Common myeloid progenitor, CD34-positive (primary cell): ENCODE measurements around the gene TRAPPC2.
A peak's percentile ranks its signal among the peaks of the same experiment; 100 is the strongest.

Source experiments
- CTCF ChIA-PET: fragments of 350-600 bp; sonication (Branson Sonifier 250); formaldehyde crosslinking; loops from one replicate; lab custom pipeline; 2021; ENCODE audit warnings: antibody characterized with exemption; lab: Charles Lee
- POLR2A ChIA-PET: fragments of 350-600 bp; sonication (Branson Sonifier 250); formaldehyde crosslinking; loops from one replicate; lab custom pipeline; 2021; ENCODE audit warnings: antibody characterized with exemption; lab: Charles Lee
- DNase-seq, 3 donors: peaks; one replicate each; pipeline versions ENCODE4 v3.0.0 to v3.0.0-alpha.2; 2013
- H3K27ac ChIP-seq, 2 experiments: 1 replicate in 1 of 2; 2 replicates in 1 of 2; pipeline ENCODE4 v1.7.0; 2013; ENCODE audit warnings: inconsistent platforms in 2 of 2, low read length in 2 of 2, mild to moderate bottlenecking in 2 of 2, low read depth in 1 of 2, moderate library complexity in 1 of 2; ENCODE audit not compliant: severe bottlenecking in 2 of 2, insufficient read depth in 1 of 2, poor library complexity in 1 of 2
- H3K27me3 ChIP-seq, 5 experiments: replicated peaks in 2 of 5; 1 replicate in 3 of 5; 2 replicates in 2 of 5; pipeline versions ENCODE4 v1.6.1 to v1.7.0; 2013; ENCODE audit warnings: low read length in 4 of 5, mild to moderate bottlenecking in 2 of 5, moderate library complexity in 2 of 5, inconsistent platforms in 1 of 5; ENCODE audit not compliant: insufficient read depth in 5 of 5, control insufficient read depth in 4 of 5
- H3K36me3 ChIP-seq, 4 experiments: 1 replicate in 2 of 4; 2 replicates in 2 of 4; pipeline versions ENCODE4 v1.6.1 to v1.7.0; 2013; ENCODE audit warnings: low read length in 3 of 4, control low read depth in 1 of 4, mild to moderate bottlenecking in 1 of 4; ENCODE audit not compliant: control insufficient read depth in 4 of 4, insufficient read depth in 4 of 4
- H3K4me1 ChIP-seq, 4 experiments: 1 replicate in 3 of 4; 2 replicates in 1 of 4; pipeline versions ENCODE4 v1.6.1 to v1.7.1; 2013; ENCODE audit warnings: low read length in 3 of 4, mild to moderate bottlenecking in 3 of 4, control low read depth in 1 of 4, inconsistent platforms in 1 of 4, moderate library complexity in 1 of 4; ENCODE audit not compliant: control insufficient read depth in 4 of 4, insufficient read depth in 4 of 4; ENCODE audit errors: control extremely low read depth in 1 of 4
- H3K4me3 ChIP-seq, 7 experiments: 1 replicate in 4 of 7; 2 replicates in 3 of 7; pipeline versions ENCODE4 v1.5.1 to v1.7.0; 2013; ENCODE audit warnings: mild to moderate bottlenecking in 7 of 7, low read length in 6 of 7, moderate library complexity in 6 of 7, inconsistent platforms in 2 of 7, low read depth in 2 of 7, control low read depth in 1 of 7; ENCODE audit not compliant: insufficient read depth in 4 of 7, control insufficient read depth in 1 of 7; ENCODE audit errors: extremely low read depth in 1 of 7
- H3K9me3 ChIP-seq, 5 experiments: 1 replicate in 4 of 5; 2 replicates in 1 of 5; pipeline versions ENCODE4 v1.6.1 to v1.7.1; 2013; ENCODE audit warnings: low read length in 4 of 5, mild to moderate bottlenecking in 2 of 5, inconsistent platforms in 1 of 5, low read depth in 1 of 5, moderate library complexity in 1 of 5; ENCODE audit not compliant: control insufficient read depth in 4 of 5, insufficient read depth in 2 of 5; ENCODE audit errors: control extremely low read depth in 1 of 5
- WGBS: methylation state at CpG from one replicate; pipeline ENCODE4 v1.1.5; 2013; ENCODE audit not compliant: insufficient coverage; 5-methylcytosine and 5-hydroxymethylcytosine counted together

The TRAPPC2 gene

DNA sequence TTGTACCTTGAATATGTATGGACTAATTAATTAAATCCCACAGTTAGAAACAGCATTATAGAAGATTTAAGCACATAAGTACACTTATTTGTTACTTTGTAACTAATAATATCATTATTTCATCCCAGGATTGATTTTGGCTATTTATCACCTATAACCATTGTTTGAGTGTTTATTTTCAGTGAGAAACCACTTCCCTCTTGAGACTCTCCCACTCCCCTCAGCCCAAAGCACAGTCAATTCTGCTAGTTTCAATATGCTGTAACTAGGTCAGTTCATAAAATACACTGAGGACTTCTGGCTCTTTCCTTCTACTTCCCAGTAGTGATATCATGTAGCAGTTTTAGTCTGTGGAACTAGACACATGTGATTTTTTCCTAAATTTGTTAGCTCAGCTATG lies 16.4 kb upstream of the TRAPPC2 start:
- ChIA-PET POLR2A (no interaction called here), CTCF (interaction anchor here (0.6 to 2.0 kb wide), 9 partner anchors 8 to 285 kb away, joined by 3 to 7 read pairs (median 3); no protein-coding TSS in a partner anchor)
- Histone ChIP-seq H3K27me3 (no peaks in the 10 kb centered on the region), H3K36me3 (peaks cover 4 to 33% (median 12%) of the 10 kb centered on the region in 4 experiments), H3K4me1 (peaks cover 0 to 5% (median 4%) of the 10 kb centered on the region in 4 experiments), H3K9me3 (no peaks in the 10 kb centered on the region), H3K4me3 (no peak overlapping the region), H3K27ac (no peak overlapping the region)
- DNase-seq = no peak

DNA sequence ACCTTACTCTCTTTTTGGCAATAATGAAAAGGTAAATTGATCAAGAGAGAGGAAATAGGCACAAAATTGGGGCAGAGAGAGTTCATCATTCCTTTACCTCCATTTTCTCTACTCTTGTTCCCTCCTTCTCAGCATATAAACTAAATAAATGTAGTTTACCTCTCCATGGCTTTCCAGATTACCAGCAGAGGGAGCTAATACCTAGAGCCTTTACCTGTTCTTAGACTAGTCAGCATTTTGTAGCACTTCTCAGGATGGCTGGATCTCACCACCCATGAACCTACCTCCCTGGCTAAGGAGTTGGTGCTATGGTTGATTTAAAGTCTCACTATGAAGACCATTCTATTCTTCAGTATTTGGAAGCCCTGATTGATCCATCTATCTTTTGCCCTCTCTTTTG lies 15.8 kb upstream of the TRAPPC2 start:
- H3K27ac ChIP-seq = no peak overlapping the region
- DNase-seq = peak; percentile 36 to 62 (median 61)
- H3K4me1 ChIP-seq = peaks cover 0 to 5% (median 2%) of the 10 kb centered on the region in 4 experiments
- POLR2A ChIA-PET = no interaction called here
- no peak overlapping the region for H3K4me3 ChIP-seq
- H3K27me3 ChIP-seq = no peaks in the 10 kb centered on the region
- peaks cover 4 to 31% (median 14%) of the 10 kb centered on the region in 4 experiments for H3K36me3 ChIP-seq
- CTCF ChIA-PET = interaction anchor here (0.9 to 2.0 kb wide), 8 partner anchors 9 to 282 kb away, joined by 3 to 9 read pairs (median 4); no protein-coding TSS in a partner anchor
- H3K9me3 ChIP-seq = no peaks in the 10 kb centered on the region

DNA sequence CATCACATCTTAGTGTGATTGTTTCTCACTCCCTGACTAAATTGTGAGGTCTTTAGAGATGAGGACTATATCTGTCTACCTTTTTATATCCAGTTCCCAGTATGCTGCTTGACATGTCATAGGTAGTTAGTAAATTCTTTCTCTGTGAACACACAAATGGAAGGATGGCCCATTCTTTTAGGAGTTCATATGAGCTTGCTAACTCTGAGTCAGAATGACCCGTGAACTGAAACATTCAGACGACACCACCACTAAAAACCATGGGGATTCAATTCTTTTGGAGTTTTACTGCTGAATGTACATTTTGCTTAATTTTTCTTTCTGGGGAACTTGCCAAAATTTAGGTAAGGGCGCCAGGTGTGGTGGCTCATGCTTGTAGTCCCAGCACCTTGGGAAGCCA lies 14.1 kb upstream of the TRAPPC2 start:
- Histone ChIP-seq H3K9me3 (no peaks in the 10 kb centered on the region), H3K4me3 (no peak overlapping the region), H3K27me3 (peaks cover 0 to 3% (median 0%) of the 10 kb centered on the region in 5 experiments), H3K27ac (no peak overlapping the region), H3K36me3 (peaks cover 2 to 37% (median 15%) of the 10 kb centered on the region in 4 experiments), H3K4me1 (peaks cover 0 to 4% (median under 1%) of the 10 kb centered on the region in 4 experiments)
- 90% methylated on average over 2 of the region's 3 CpGs for WGBS
- POLR2A ChIA-PET = no interaction called here
- CTCF ChIA-PET = interaction anchor here (0.8 to 2.4 kb wide), 8 partner anchors 10 to 241 kb away, joined by 3 to 6 read pairs (median 6); partner anchors contain the start of genes OFD1 and TRAPPC2
- DNase-seq = no peak

DNA sequence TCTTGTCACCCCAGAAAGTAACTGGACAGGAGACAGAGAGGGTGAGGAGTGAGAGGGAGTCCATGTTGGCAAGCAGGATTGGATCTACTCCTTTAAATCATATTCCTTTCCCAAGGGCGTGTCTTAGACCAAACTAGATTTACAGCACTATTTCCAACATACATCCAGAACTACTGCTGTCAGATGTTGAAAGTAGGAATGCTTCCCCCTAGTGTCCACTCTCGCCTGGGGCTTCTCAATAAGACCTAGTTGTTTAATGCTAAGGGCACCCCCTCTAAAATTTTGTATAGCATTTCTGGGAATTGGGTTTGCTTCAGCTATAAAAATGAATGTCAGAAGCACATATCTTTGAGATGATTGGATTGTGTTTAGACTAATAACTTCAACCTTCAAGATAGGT lies 13.4 kb upstream of the TRAPPC2 start:
- Histone ChIP-seq H3K27me3 (peaks cover 0 to 3% (median 0%) of the 10 kb centered on the region in 5 experiments), H3K4me1 (peaks cover 0 to 8% (median 2%) of the 10 kb centered on the region in 4 experiments), H3K27ac (no peak overlapping the region), H3K9me3 (no peaks in the 10 kb centered on the region), H3K4me3 (no peak overlapping the region), H3K36me3 (peaks cover 0 to 35% (median 15%) of the 10 kb centered on the region in 4 experiments)
- ChIA-PET CTCF (interaction anchor here (0.8 to 2.4 kb wide), 8 partner anchors 9 to 240 kb away, joined by 3 to 6 read pairs (median 6); no protein-coding TSS in a partner anchor), POLR2A (no interaction called here)
- peak; percentile 60 to 77 (median 74) for DNase-seq
- WGBS = 47% methylated on average over 2 of the region's 2 CpGs

DNA sequence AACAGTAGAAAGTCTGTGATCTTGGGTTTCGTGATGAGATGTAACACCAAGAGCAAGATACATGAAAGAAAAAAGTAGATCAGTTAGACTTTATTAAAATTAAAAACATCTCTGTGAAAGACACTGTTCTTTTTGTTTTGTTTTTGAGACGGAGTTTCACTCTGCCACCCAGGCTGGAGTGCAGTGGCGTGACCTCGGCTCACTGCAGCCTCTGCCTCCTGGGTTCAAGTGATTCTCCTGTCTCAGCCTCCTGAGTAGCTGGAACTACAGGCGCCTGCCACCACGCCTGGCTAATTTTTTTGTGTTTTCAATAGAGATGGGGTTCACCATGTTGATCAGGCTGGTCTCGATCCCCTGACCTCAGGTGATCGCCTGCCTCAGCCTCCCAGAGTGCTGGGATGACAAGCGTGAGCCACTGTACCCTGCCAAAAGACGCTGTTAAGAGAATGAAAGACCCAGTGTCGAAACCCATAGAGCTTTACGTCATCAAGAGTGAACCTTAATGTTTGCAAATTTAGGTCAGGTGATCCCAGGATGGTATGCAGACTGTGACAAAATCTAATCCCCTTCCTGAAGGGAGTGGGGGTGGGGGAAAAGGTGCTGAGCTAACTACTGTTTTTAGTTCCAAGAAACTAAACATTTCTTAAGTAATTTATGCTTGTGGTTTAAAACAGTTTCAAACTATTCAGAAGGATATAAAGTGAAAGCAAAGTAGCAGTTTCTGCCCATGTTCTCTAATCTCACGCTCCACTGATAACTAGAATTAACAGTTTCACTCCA lies 8.2 kb upstream of the TRAPPC2 start:
- POLR2A ChIA-PET = interaction anchor here (0.6 kb wide), 1 partner anchor 8 kb away, joined by 3 read pairs; the partner anchor contains the start of genes OFD1 and TRAPPC2
- peak overlapping the region in 5 of 7 experiments; percentile 15 to 68 (median 36) for H3K4me3 ChIP-seq

DNA sequence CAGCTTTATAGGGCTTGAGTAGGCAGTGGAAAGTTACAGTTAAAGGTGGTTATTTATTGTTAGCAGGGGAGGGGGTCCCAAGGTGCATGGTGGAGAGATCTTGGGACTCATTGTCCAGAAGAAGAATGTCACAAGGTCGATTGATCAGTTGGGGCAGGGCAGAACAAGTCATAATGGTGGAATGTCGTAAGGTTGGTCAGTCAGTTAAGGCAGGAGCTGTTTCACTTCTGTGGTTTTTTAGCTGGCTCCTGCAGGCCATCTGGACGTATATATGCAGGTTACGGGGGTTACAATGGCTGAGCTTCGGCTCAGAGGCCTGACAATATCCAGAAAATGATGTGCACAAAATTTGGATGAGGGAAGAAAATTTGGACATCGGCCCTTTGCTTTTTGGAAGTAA lies 7.3 kb upstream of the TRAPPC2 start:
- no peak overlapping the region for H3K4me3 ChIP-seq
- no peaks in the 10 kb centered on the region for H3K9me3 ChIP-seq
- DNase-seq = no peak
- peaks cover 3 to 6% (median 4%) of the 10 kb centered on the region in 4 experiments for H3K4me1 ChIP-seq
- CTCF ChIA-PET = interaction anchor here (0.6 to 0.8 kb wide), 3 partner anchors 9 to 85 kb away, joined by 3 to 4 read pairs (median 4); no protein-coding TSS in a partner anchor
- H3K27me3 ChIP-seq = peaks cover 0 to 3% (median 0%) of the 10 kb centered on the region in 5 experiments
- H3K36me3 ChIP-seq = peaks cover 0 to 14% (median 8%) of the 10 kb centered on the region in 4 experiments
- POLR2A ChIA-PET = no interaction called here
- H3K27ac ChIP-seq = peak overlapping the region in 1 of 2 experiments; percentile 78
- 87% methylated on average over 4 of the region's 6 CpGs for WGBS

More for the DNA sequence above, 8.2 kb upstream of the TRAPPC2 start:
- Histone ChIP-seq H3K36me3 (peaks cover 0 to 17% (median 12%) of the 10 kb centered on the region in 4 experiments), H3K27ac (peak overlapping the region; percentile 50 to 78), H3K4me1 (peaks cover 3 to 5% (median 4%) of the 10 kb centered on the region in 4 experiments), H3K27me3 (peaks cover 0 to 3% (median 0%) of the 10 kb centered on the region in 5 experiments), H3K9me3 (no peaks in the 10 kb centered on the region)
- 80% methylated on average over 8 of the region's 13 CpGs for whole genome bisulfite sequencing
- peak; percentile 50 to 79 (median 75) for DNase-seq
- CTCF ChIA-PET = interaction anchor here (0.9 kb wide), 1 partner anchor 20 kb away, joined by 3 read pairs; no protein-coding TSS in a partner anchor
